HepG2 (cell line): ENCODE measurements around the gene SHPK. TPM values are rescaled to one million over a fixed set of nuclear protein-coding genes. Genes with fewer than 3 reads are reported as not detected.

Source experiments
- ARHGAP35 ChIP-seq: sonication (generic); formaldehyde crosslinking; IDR thresholded peaks from 2 replicates; pipeline ENCODE4 v1.9.0; 2022; ENCODE audit warnings: mild to moderate bottlenecking, inconsistent platforms, moderate library complexity, missing genetic modification reagents, borderline replicate concordance
- FOXC1 ChIP-seq: sonication (generic); formaldehyde crosslinking; IDR thresholded peaks from 2 replicates; pipeline ENCODE4 v1.8.0; 2022; ENCODE audit warnings: mild to moderate bottlenecking, missing genetic modification reagents, borderline replicate concordance
- HCFC1 ChIP-seq: fragments of 150-350 bp; IDR thresholded peaks from 2 replicates; pipeline ENCODE4 v1.6.1; 2014; ENCODE audit warnings: low read depth, low read length
- HHEX ChIP-seq: IDR thresholded peaks from 2 replicates; pipeline ENCODE4 v1.6.1; 2016; ENCODE audit warnings: control low read depth
- PCBP1 ChIP-seq: fragments of 200-400 bp; formaldehyde crosslinking; IDR thresholded peaks from 2 replicates; pipeline ENCODE4 v1.6.1; 2017; ENCODE audit warnings: mild to moderate bottlenecking, low read depth, low read length, borderline replicate concordance
- POLR2A ChIP-seq, 2 experiments: IDR thresholded peaks; 2 replicates each; pipeline ENCODE4 v1.6.1; 2011; ENCODE audit warnings: low read depth in 2 of 2, low read length in 2 of 2, mild to moderate bottlenecking in 1 of 2, moderate library complexity in 1 of 2; ENCODE audit not compliant: insufficient read depth in 1 of 2
- RARA ChIP-seq: IDR thresholded peaks from 2 replicates; pipeline ENCODE4 v1.6.1; 2016; ENCODE audit warnings: missing genetic modification reagents, missing compliant biosample characterization
- RCOR2 ChIP-seq: IDR thresholded peaks from 2 replicates; pipeline ENCODE4 v1.6.1; 2016; ENCODE audit warnings: missing biosample characterization, missing genetic modification reagents
- RNF2 ChIP-seq: fragments of 450-650 bp; conservative IDR thresholded peaks from 2 replicates; pipeline ENCODE4 v1.6.1; 2016; ENCODE audit warnings: low read depth
- SNAPC4 ChIP-seq: sonication (generic); formaldehyde crosslinking; IDR thresholded peaks from 2 replicates; pipeline ENCODE4 v1.4.0; 2020; ENCODE audit warnings: mild to moderate bottlenecking, missing genetic modification reagents
- SRSF1 ChIP-seq: fragments of 200-400 bp; formaldehyde crosslinking; optimal IDR thresholded peaks from 2 replicates; pipeline ENCODE3; 2017; ENCODE audit warnings: mild to moderate bottlenecking, low read depth, low read length, moderate library complexity
- THAP8 ChIP-seq: sonication (generic); formaldehyde crosslinking; IDR thresholded peaks from 2 replicates; pipeline ENCODE4 v1.5.1; 2020; ENCODE audit warnings: missing genetic modification reagents, mild to moderate bottlenecking, borderline replicate concordance
- ZGPAT ChIP-seq: IDR thresholded peaks from 2 replicates; pipeline ENCODE4 v1.6.1; 2016; ENCODE audit warnings: mild to moderate bottlenecking
- ZNF136 ChIP-seq: sonication (generic); formaldehyde crosslinking; IDR thresholded peaks from 2 replicates; pipeline ENCODE4 v1.8.1; 2022; ENCODE audit warnings: low read depth, mild to moderate bottlenecking, moderate library complexity, missing genetic modification reagents
- ZNF18 ChIP-seq: sonication (generic); formaldehyde crosslinking; IDR thresholded peaks from 2 replicates; pipeline ENCODE4 v1.8.0; 2022; ENCODE audit warnings: mild to moderate bottlenecking, missing genetic modification reagents; ENCODE audit not compliant: insufficient replicate concordance
- ZNF367 ChIP-seq: sonication (generic); formaldehyde crosslinking; IDR thresholded peaks from 2 replicates; pipeline ENCODE4 v1.4.0; 2020; ENCODE audit warnings: missing genetic modification reagents, borderline replicate concordance
- ZNF383 ChIP-seq: sonication (generic); formaldehyde crosslinking; IDR thresholded peaks from 2 replicates; pipeline ENCODE4 v1.4.0; 2020; ENCODE audit warnings: missing genetic modification reagents, mild to moderate bottlenecking, borderline replicate concordance
- ZNF607 ChIP-seq: sonication (generic); formaldehyde crosslinking; IDR thresholded peaks from 2 replicates; pipeline ENCODE4 v1.5.1; 2020; ENCODE audit warnings: missing genetic modification reagents, mild to moderate bottlenecking, borderline replicate concordance
- ZNF619 ChIP-seq: sonication (generic); formaldehyde crosslinking; IDR thresholded peaks from 2 replicates; pipeline ENCODE4 v1.4.0; 2020; ENCODE audit warnings: mild to moderate bottlenecking, missing genetic modification reagents
- ZSCAN12 ChIP-seq: sonication (generic); formaldehyde crosslinking; IDR thresholded peaks from 2 replicates; pipeline ENCODE4 v1.9.0; 2021; ENCODE audit warnings: mild to moderate bottlenecking, missing genetic modification reagents
- ZZZ3 ChIP-seq: sonication (generic); formaldehyde crosslinking; IDR thresholded peaks from 2 replicates; pipeline ENCODE4 v1.4.0; 2020; ENCODE audit warnings: missing genetic modification reagents, mild to moderate bottlenecking, borderline replicate concordance
- polyA plus RNA-seq, 8 experiments: library from polyadenylated mRNA; depleted of rRNA in 3 of 8; stranded (reverse) in 7 of 8; unstranded in 1 of 8; fragments of >200 nt; fragmentation: Illumina TruSeq in 4 of 8; extraction: Trizol in 4 of 8; gene quantifications; 2 replicates each; pipeline versions ENCODE4 v1.2.1 to v1.2.3, GENCODE V29; 2011 to 2016; ENCODE audit warnings: low read depth in 4 of 8, missing spikeins in 1 of 8, mixed read lengths in 1 of 8; ENCODE audit not compliant: insufficient read depth in 1 of 8
- total RNA-seq, 5 experiments: library from RNA; depleted of rRNA; stranded (reverse); fragments of >200 nt; fragmentation: Illumina TruSeq; extraction: Trizol; gene quantifications; 2 replicates each; pipeline ENCODE4 v1.2.3, GENCODE V29; 2016; ENCODE audit warnings: low read depth in 1 of 5

SHPK gene
- total and polyA plus RNA-seq, 2 of the 13 experiments (the other 11 are each of a cell fraction or from before 2014, with no cell fraction given): 16.2 to 30.9 TPM

- no peak for TF ChIP-seq RCOR2 (CRISPR knock-in tag)
- TF ChIP-seq ZNF619 (CRISPR knock-in tag): no peak; the same call in 1 of the 2 replicates
- TF ChIP-seq RARA (CRISPR knock-in tag): 0 out of 2 replicates have a peak, but pooled peaks have one; percentile 3
- TF ChIP-seq ZZZ3 (CRISPR knock-in tag): peak; percentile 34; the same call in 1 of the 2 replicates
- peak; percentile 77 for TF ChIP-seq SRSF1
- TF ChIP-seq ARHGAP35 (CRISPR knock-in tag): peak; percentile 23; the same call in 1 of the 2 replicates
- TF ChIP-seq HHEX (CRISPR knock-in tag): no peak
- TF ChIP-seq HCFC1: no peak
- TF ChIP-seq ZGPAT (CRISPR knock-in tag): peak; percentile 75
- TF ChIP-seq ZSCAN12 (CRISPR knock-in tag): peak; percentile 80; the same call in 1 of the 2 replicates
- peak; percentile 13 for TF ChIP-seq ZNF18
- TF ChIP-seq SNAPC4: no peak
- peak; percentile 67; the same call in 1 of the 2 replicates for TF ChIP-seq FOXC1 (CRISPR knock-in tag)
- peak; percentile 70; the same call in 1 of the 2 replicates for TF ChIP-seq ZNF367 (CRISPR knock-in tag)
- TF ChIP-seq ZNF383 (CRISPR knock-in tag): no peak
- peak; percentile 96 to 97 for TF ChIP-seq POLR2A (IDR thresholded peaks at IDR 0.05; ENCODE audit: insufficient read depth in 1 of 2, low read depth in 2 of 2, low read length in 2 of 2)
- TF ChIP-seq THAP8 (CRISPR knock-in tag): peak; percentile 90; the same call in 1 of the 2 replicates
- TF ChIP-seq ZNF136 (CRISPR knock-in tag): no peak
- peak; percentile 71 for TF ChIP-seq ZNF607 (CRISPR knock-in tag)
- no peak for TF ChIP-seq PCBP1
- TF ChIP-seq RNF2: no peak; the same call in 1 of the 2 replicates
Measured at GRCh38 chr17:3668279-3669084, 32.4 kb upstream of the SHPK start, which contains the start of the genes EMC6 and TAX1BP3 (continued).
